ENCODE data around the gene COX7B. TPM values are rescaled to one million over a fixed set of nuclear protein-coding genes. Genes with fewer than 3 reads are reported as not detected.
"Not testable (repeated sequence)": the region's sequence is repeated elsewhere in the genome, so short reads cannot be mapped to it uniquely, and the experiment has no call there.

Gene COX7B
- 100 to 1,000 TPM; 215 to 403 (median 330) TPM for total RNA-seq

- Histone ChIP-seq H3K4me1 (peaks cover 5% of the 10 kb centered on the region), H3K36me3 (no peaks in the 10 kb centered on the region), H3K27me3 (no peaks in the 10 kb centered on the region), H3K4me3 (peak within 1 kb of the TSS; percentile 56), H3K9me3 (no peaks in the 10 kb centered on the region), H3K27ac (peak within 1 kb of the TSS; percentile 89)
- peak in 1 of 2 donors; percentile 71 for DNase-seq (ENCODE audit: low spot score in 2 of 2)
- WGBS: 31% methylated on average over 28 of the region's 28 CpGs
- TF ChIP-seq EP300 (IDR thresholded peaks at IDR 0.05): no peak
- peak in 1 of 3 donors; percentile 81 for TF ChIP-seq POLR2AphosphoS5 (IDR thresholded peaks at IDR 0.05)
- TF ChIP-seq POLR2A (IDR thresholded peaks at IDR 0.05): peak in 1 of 2 donors; percentile 65
- TF ChIP-seq CTCF (IDR thresholded peaks at IDR 0.05): peak in 1 of 2 donors; percentile 39
These were observed at the start of gene COX7B for GRCh38 chrX:77899081-77899828. Gene COX7B, plus strand, starts transcription at chrX:77899468. Its CDS starts 86 bp downstream, at chrX:77899554.

GRCh38 chrX:77875372-77875771, 23.9 kb upstream of the COX7B start:
- peaks cover 7% of the 10 kb centered on the region for H3K36me3 ChIP-seq
- H3K27me3 ChIP-seq: no peaks in the 10 kb centered on the region
- no peak overlapping the region for H3K4me3 ChIP-seq
- 91% methylated on average over 8 of the region's 8 CpGs for WGBS
- no peaks in the 10 kb centered on the region for H3K9me3 ChIP-seq
- TF ChIP-seq EP300 (IDR thresholded peaks at IDR 0.05) (no peak), CTCF (IDR thresholded peaks at IDR 0.05) (no peak), POLR2AphosphoS5 (IDR thresholded peaks at IDR 0.05) (no peak), POLR2A (IDR thresholded peaks at IDR 0.05) (no peak)
- DNase-seq (ENCODE audit: low spot score in 2 of 2): no peak
- no peaks in the 10 kb centered on the region for H3K4me1 ChIP-seq
- H3K27ac ChIP-seq: no peak overlapping the region

GRCh38 chrX:77881418-77881817, 17.9 kb upstream of the COX7B start:
- WGBS: 92% methylated on average over 4 of the region's 4 CpGs

GRCh38 chrX:77892887-77893286, 6.4 kb upstream of the COX7B start:
- Histone ChIP-seq H3K4me1 (peaks cover 17% of the 10 kb centered on the region), H3K27ac (no peak overlapping the region), H3K27me3 (no peaks in the 10 kb centered on the region), H3K36me3 (no peaks in the 10 kb centered on the region), H3K4me3 (no peak overlapping the region), H3K9me3 (no peaks in the 10 kb centered on the region)
- TF ChIP-seq POLR2AphosphoS5 (IDR thresholded peaks at IDR 0.05) (no peak), EP300 (IDR thresholded peaks at IDR 0.05) (no peak)
- WGBS: 93% methylated on average over 2 of the region's 2 CpGs
- DNase-seq (ENCODE audit: low spot score in 2 of 2): no peak

More at GRCh38 chrX:77881418-77881817, 17.9 kb upstream of the COX7B start:
- H3K9me3 ChIP-seq; H3K27ac ChIP-seq; H3K36me3 ChIP-seq; H3K4me1 ChIP-seq; DNase-seq (ENCODE audit: low spot score in 2 of 2); H3K4me3 ChIP-seq; H3K27me3 ChIP-seq: not testable (repeated sequence)

GRCh38 chrX:77893713-77894112, 5.6 kb upstream of the COX7B start:
- Histone ChIP-seq H3K27ac (no peak overlapping the region), H3K4me3 (peak overlapping the region; percentile 59), H3K36me3 (no peaks in the 10 kb centered on the region), H3K9me3 (no peaks in the 10 kb centered on the region), H3K27me3 (no peaks in the 10 kb centered on the region), H3K4me1 (peaks cover 17% of the 10 kb centered on the region)
- no peak for DNase-seq (ENCODE audit: low spot score in 2 of 2)
- WGBS: 67% methylated on average over 10 of the region's 10 CpGs
- TF ChIP-seq POLR2AphosphoS5 (IDR thresholded peaks at IDR 0.05): no peak
- TF ChIP-seq POLR2A (IDR thresholded peaks at IDR 0.05): no peak
- no peak for TF ChIP-seq EP300 (IDR thresholded peaks at IDR 0.05)
- no peak for TF ChIP-seq CTCF (IDR thresholded peaks at IDR 0.05)

GRCh38 chrX:77894921-77895886, 4.1 kb upstream of the COX7B start, which contains the start of gene MAGT1:
Gene MAGT1, minus strand, starts transcription at chrX:77895435. Its CDS starts 25 bp downstream, at chrX:77895410.
- peak within 1 kb of the TSS; percentile 59 for H3K4me3 ChIP-seq
- H3K27ac ChIP-seq: peak within 1 kb of the TSS; percentile 95
- DNase-seq (ENCODE audit: low spot score in 2 of 2): peak; percentile 95
- no peaks in the 10 kb centered on the region for H3K9me3 ChIP-seq
- no peaks in the 10 kb centered on the region for H3K36me3 ChIP-seq
- H3K27me3 ChIP-seq: no peaks in the 10 kb centered on the region
- 46% methylated on average over 46 of the region's 49 CpGs for WGBS
- peaks cover 17% of the 10 kb centered on the region for H3K4me1 ChIP-seq
- no peak for TF ChIP-seq EP300 (IDR thresholded peaks at IDR 0.05)
- TF ChIP-seq CTCF (IDR thresholded peaks at IDR 0.05): no peak
- peak in 1 of 2 donors; percentile 83 for TF ChIP-seq POLR2A (IDR thresholded peaks at IDR 0.05)
- peak in 2 of 3 donors; percentile 40 to 57 for TF ChIP-seq POLR2AphosphoS5 (IDR thresholded peaks at IDR 0.05)
